Hepatocyte (in vitro differentiated cells): ENCODE data around the gene PRKAG1.

Source experiments
- CTCF ChIP-seq: fragments of 200-600 bp; sonication (generic); IDR thresholded peaks from 2 replicates; pipeline ENCODE4 v1.5.1; 2016; ENCODE audit warnings: antibody characterized with exemption, mild to moderate bottlenecking; ENCODE audit not compliant: poor library complexity
- EZH2 ChIP-seq: fragments of 200-600 bp; sonication (generic); IDR thresholded peaks from 2 replicates; pipeline ENCODE4 v1.6.1; 2016; ENCODE audit warnings: antibody characterized with exemption, mild to moderate bottlenecking, borderline replicate concordance
- EZH2phosphoT487 ChIP-seq: fragments of 200-600 bp; sonication (generic); IDR thresholded peaks from one replicate; pipeline ENCODE4 v1.6.1; 2018; ENCODE audit warnings: antibody characterized with exemption, mild to moderate bottlenecking, low read depth, moderate library complexity; ENCODE audit not compliant: unreplicated experiment, severe bottlenecking

DNA sequence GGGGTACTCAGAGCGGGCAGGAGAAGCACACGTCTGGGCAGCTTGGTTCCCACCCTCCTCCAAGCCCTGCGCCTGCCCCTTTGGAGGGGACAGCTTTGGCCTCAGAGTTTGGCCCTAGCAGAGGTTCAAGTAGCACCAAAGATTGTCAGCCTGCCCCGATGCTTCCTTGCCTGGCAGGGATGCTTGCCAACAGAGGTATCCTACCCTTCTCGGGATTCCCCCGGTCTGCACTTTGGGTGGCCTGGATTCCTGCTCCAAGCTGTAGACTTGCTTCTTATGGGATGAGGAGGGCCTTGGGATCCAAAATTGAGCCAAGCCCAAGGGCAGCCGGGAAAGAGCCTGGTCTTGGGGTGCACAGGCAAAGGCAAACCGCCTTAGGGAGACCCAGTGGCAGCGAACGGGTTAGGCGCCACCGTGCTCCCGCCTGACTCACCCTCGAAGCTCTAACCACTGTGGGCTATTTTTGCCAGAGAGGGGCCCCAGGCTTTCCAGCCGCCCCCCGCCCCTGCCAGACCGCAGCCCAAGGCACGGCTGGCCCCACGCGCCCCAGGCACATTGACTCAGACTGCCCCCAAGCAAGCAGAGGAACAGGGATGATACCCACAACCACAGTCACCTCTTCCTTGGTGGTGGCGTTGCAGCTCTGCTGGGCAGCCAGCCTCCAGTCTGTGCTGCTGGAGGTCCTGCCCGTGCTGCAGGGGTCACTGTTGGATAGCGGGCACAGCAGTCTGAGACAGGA is 46.2 kb downstream of the PRKAG1 start:
- TF ChIP-seq CTCF (no peak), EZH2 (peak; percentile 48), EZH2phosphoT487 (no peak)
